Measurements from ENCODE around the gene SEMA3C. TPM values are rescaled to one million over a fixed set of nuclear protein-coding genes. Genes with fewer than 3 reads are reported as not detected.
A peak's percentile ranks its signal among the peaks of the same experiment; 100 is the strongest.

The SEMA3C gene
- total RNA-seq: 10 to 100 TPM; 30.7 to 81.7 (median 50.1) TPM

DNA sequence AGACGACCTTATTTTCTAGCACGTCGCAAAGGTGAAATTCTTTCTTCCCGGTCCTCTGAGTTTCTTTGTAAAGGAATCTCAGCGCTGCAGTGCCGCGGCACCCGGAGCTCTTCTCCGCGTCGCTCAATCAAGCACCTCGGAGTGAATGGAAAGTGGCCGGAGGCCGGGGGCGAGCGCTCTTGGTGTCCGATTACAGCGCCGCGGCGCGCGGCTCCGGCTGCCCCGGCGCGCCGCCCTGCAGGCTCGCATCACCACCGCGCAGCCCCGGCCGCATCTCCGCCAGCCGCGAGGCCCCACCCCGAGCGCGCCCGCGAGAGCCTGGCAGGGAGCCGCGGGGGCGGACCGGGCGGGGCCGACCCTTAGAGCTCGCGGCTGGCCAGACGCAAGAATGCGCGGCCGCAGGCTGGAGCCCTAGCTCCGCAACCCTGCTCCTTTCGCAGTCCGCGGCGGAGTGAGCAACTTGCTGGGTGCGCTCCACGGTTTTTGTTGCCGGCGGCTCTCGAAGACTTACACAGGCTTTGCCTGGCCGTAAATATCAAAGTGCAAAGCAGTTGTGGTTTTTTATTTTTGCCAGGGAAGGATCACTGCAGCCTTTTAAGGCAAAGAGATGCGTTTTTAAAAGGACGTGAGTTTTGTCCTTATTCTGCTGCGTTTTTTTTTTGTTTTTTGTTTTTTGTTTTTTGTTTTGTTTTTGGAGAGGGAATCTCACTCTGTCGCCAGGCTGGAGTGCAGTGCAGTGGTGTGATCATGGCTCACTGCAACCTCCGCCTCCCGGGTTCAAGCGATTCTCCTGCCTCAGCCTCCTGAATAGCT is at the start of gene SEMA3C:
SEMA3C (minus strand) TSS at position 143 of the 813 bp plus-strand sequence. CDS start 2,270 bp downstream, outside the sequence.
- peak; percentile 98 for ATAC-seq (ENCODE audit: low FRiP score in 2 of 2)

DNA sequence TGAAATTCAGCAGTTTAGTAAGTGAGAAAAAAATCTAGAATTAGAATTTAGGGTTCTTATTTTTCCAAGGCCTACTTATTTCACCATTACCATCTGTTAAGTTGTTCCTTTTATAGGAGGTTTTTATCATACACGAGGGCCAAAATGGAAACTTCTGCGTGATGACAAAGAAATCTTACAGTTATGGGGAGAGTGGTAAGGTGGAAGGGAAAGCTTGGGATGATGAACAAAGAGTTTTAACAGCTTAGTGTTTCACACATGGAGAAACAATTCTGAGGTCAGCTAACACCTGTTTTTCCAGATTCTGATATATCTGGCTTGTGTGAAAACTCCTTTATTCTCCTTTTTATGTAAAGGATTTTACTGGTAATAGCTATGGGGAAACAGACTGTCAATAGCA is 49.8 kb upstream of the SEMA3C start:
- Histone ChIP-seq H3K4me3 (no peak overlapping the region), H3K4me1 (no peaks in the 10 kb centered on the region), H3K9me3 (no peaks in the 10 kb centered on the region), H3K27me3 (no peaks in the 10 kb centered on the region), H3K36me3 (no peaks in the 10 kb centered on the region), H3K27ac (no peak overlapping the region)
- no peak for ATAC-seq (ENCODE audit: low FRiP score in 2 of 2)
- DNase-seq: no peak
- WGBS, 2 donors: 92 to 94% methylated on average over 2 of the region's 2 CpGs
- TF ChIP-seq EP300 (IDR thresholded peaks at IDR 0.05): no peak
- no peak for TF ChIP-seq POLR2AphosphoS5 (IDR thresholded peaks at IDR 0.05)
- no peak for TF ChIP-seq POLR2A (IDR thresholded peaks at IDR 0.05)
- TF ChIP-seq, protein P1, sequence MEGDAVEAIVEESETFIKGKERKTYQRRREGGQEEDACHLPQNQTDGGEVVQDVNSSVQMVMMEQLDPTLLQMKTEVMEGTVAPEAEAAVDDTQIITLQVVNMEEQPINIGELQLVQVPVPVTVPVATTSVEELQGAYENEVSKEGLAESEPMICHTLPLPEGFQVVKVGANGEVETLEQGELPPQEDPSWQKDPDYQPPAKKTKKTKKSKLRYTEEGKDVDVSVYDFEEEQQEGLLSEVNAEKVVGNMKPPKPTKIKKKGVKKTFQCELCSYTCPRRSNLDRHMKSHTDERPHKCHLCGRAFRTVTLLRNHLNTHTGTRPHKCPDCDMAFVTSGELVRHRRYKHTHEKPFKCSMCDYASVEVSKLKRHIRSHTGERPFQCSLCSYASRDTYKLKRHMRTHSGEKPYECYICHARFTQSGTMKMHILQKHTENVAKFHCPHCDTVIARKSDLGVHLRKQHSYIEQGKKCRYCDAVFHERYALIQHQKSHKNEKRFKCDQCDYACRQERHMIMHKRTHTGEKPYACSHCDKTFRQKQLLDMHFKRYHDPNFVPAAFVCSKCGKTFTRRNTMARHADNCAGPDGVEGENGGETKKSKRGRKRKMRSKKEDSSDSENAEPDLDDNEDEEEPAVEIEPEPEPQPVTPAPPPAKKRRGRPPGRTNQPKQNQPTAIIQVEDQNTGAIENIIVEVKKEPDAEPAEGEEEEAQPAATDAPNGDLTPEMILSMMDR (IDR thresholded peaks at IDR 0.05): no peak

More for the DNA sequence above, at the start of gene SEMA3C:
- Histone ChIP-seq H3K27me3 (no peaks in the 10 kb centered on the region), H3K4me3 (peak within 1 kb of the TSS; percentile 20 to 66 (median 50)), H3K36me3 (no peaks in the 10 kb centered on the region), H3K4me1 (peaks cover 0 to 9% (median 5%) of the 10 kb centered on the region in 4 donors), H3K27ac (peak within 1 kb of the TSS; percentile 59 to 76 (median 72)), H3K9me3 (no peaks in the 10 kb centered on the region)
- 3 to 5% methylated on average over 22 to 36 of the region's 71 CpGs for WGBS, 2 donors
- DNase-seq: peak; percentile 93 to 98
- peak in 1 of 2 donors; percentile 84 for TF ChIP-seq POLR2AphosphoS5 (IDR thresholded peaks at IDR 0.05)
- TF ChIP-seq EP300 (IDR thresholded peaks at IDR 0.05): no peak
- TF ChIP-seq, protein P1 (IDR thresholded peaks at IDR 0.05): peak in 3 of 6 experiments; percentile 12 to 26 (median 13)
- TF ChIP-seq POLR2A (IDR thresholded peaks at IDR 0.05): peak in 2 of 4 donors; percentile 27 to 82

DNA sequence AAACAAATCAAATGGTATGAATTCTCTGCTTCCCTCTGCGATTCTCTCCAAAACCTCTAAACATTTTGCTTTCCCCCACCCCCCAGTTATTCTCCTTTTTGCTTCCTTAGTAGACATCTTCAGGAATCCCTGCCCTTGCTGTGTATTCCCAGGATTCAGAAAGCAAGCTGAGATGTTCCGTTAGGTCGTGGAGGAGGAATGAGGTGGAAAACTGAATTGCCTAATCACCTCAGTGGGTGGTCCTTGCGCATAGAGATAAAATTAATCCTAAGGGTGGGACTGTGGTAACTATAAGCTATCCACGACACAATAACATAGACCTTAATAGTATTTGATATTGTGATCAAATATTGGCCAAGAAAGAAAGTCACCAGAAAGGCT is 49.1 kb upstream of the SEMA3C start:
- H3K4me1 ChIP-seq: no peaks in the 10 kb centered on the region
- no peak overlapping the region for H3K27ac ChIP-seq
- H3K9me3 ChIP-seq: no peaks in the 10 kb centered on the region
- TF ChIP-seq, protein P1 (IDR thresholded peaks at IDR 0.05): no peak
- TF ChIP-seq POLR2AphosphoS5 (IDR thresholded peaks at IDR 0.05) (no peak), POLR2A (IDR thresholded peaks at IDR 0.05) (no peak), EP300 (IDR thresholded peaks at IDR 0.05) (no peak)
- no peak overlapping the region for H3K4me3 ChIP-seq
- H3K36me3 ChIP-seq: no peaks in the 10 kb centered on the region
- no peak for DNase-seq
- H3K27me3 ChIP-seq: no peaks in the 10 kb centered on the region
- WGBS, 2 donors: 87 to 93% methylated on average over 5 of the region's 5 CpGs
- peak in 1 of 2 donors; percentile 31 for ATAC-seq (ENCODE audit: low FRiP score in 2 of 2)

DNA sequence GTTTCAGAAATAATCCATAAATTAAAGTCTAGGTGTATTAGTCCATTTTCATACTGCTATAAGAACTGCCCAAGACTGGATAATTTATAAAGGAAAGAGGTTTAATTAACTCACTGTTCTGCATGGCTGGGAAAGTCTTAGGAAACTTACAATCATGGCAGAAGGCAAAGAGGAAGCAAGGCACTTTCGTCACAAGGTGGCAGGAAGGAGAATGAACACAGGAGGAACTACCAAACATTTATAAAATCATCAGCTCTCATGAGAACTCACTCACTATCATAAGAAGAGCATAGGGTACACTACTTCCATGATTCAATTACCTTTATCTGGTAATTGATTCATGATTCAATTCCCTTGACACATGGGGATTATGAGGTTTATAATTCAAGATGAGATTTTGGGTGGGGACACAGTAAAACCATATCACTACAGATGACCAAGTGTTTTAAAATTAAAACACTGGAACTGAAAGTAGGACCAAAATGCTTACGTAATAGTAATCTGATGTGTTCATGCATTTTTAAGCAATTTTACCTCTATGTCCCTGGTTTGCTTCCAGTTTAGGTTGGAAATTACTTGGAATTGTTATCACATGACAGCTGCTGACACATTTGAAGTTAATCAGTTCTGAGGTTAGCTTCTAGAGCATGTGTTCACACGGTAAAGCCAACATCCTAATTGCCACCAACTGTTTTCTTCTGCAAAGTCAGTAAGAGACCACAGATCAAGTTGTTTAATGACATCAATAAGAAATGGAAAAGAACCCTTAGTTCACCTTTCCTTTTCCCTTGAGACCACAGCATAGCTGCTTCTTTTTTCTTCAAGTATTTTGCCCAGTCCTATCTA is 48.4 kb upstream of the SEMA3C start:
- 50 to 60% methylated on average over 3 of the region's 3 CpGs for WGBS, 2 donors
- no peak for TF ChIP-seq POLR2A (IDR thresholded peaks at IDR 0.05)
- TF ChIP-seq POLR2AphosphoS5 (IDR thresholded peaks at IDR 0.05): no peak
- TF ChIP-seq EP300 (IDR thresholded peaks at IDR 0.05): no peak
- TF ChIP-seq, protein P1 (IDR thresholded peaks at IDR 0.05): no peak
- Histone ChIP-seq H3K27ac (no peak overlapping the region), H3K4me1 (no peaks in the 10 kb centered on the region), H3K4me3 (no peak overlapping the region), H3K36me3 (no peaks in the 10 kb centered on the region), H3K27me3 (no peaks in the 10 kb centered on the region), H3K9me3 (no peaks in the 10 kb centered on the region)
- ATAC-seq (ENCODE audit: low FRiP score in 2 of 2) (peak in 1 of 2 donors; percentile 69), DNase-seq (no peak)

Data from upper lobe of left lung (tissue), 6 donors.